ENCODE results near the gene GAB2.
"Not testable (repeated sequence)": the region's sequence is repeated elsewhere in the genome, so short reads cannot be mapped to it uniquely, and the experiment has no call there.

Gene GAB2

DNA sequence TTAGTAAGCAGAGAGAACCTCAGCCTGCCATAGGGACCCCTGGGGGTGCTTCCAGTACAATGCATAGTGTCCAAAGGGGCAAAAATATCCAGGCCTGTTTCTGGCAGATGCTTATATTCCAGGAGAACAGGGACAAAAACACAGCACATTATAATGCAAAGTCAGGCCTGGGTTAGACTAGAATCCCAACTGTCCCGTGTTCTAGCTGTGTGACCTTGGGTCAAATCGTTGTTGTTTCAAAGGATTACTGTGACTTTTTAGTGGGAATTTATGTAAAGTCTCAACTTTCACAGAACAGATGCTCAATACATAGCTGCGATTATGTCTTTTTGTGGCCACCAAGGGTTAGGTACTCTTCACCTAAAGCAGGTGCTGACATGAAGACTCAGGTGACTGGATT lies 142.9 kb downstream of the GAB2 start:
- no peak for ATAC-seq

DNA sequence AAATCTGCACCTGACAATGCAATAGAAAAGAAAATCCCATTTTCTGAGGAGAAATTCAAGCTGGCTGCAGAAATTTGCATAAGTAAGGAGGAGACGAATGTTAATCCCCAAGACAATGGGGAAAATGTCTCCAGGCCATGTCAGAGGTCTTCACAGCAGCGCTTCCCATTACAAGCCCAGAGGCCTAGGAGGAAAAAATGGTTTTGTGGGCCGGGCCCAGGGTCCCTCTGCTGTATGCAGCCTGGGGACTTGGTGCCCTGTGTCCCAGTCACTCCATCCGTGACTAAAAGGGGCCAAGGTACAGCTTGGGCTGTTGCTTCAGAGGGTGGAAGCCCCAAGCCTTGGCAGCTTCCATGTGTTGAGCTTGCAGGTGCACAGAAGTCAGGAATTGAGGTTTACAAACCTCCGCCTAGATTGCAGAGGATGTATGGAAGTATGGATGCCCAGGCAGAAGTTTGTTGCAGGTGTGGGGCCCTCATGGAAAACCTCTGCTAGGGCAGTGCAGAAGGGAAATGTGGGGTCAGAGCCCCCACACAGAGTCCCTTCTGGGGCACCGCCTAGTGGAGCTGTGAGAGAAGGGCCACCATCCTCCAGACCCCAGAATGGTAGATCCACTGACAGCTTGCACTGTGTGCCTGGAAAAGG lies 144.9 kb downstream of the GAB2 start:
- ATAC-seq = not testable (repeated sequence)

More for the DNA sequence above, 142.9 kb downstream of the GAB2 start:
- TF ChIP-seq ISL1 (CRISPR knock-in tag; IDR thresholded peaks at IDR 0.05) = no peak
- TF ChIP-seq TOX (CRISPR knock-in tag; IDR thresholded peaks at IDR 0.05; ENCODE audit: borderline replicate concordance) = no peak
- TF ChIP-seq, protein P1, sequence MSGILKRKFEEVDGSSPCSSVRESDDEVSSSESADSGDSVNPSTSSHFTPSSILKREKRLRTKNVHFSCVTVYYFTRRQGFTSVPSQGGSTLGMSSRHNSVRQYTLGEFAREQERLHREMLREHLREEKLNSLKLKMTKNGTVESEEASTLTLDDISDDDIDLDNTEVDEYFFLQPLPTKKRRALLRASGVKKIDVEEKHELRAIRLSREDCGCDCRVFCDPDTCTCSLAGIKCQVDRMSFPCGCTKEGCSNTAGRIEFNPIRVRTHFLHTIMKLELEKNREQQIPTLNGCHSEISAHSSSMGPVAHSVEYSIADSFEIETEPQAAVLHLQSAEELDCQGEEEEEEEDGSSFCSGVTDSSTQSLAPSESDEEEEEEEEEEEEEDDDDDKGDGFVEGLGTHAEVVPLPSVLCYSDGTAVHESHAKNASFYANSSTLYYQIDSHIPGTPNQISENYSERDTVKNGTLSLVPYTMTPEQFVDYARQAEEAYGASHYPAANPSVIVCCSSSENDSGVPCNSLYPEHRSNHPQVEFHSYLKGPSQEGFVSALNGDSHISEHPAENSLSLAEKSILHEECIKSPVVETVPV (CRISPR knock-in tag; IDR thresholded peaks at IDR 0.05) = no peak
- TF ChIP-seq ZNF70 (CRISPR knock-in tag; IDR thresholded peaks at IDR 0.05) = no peak
- TF ChIP-seq ESRRG (CRISPR knock-in tag; IDR thresholded peaks at IDR 0.05) = no peak

DNA sequence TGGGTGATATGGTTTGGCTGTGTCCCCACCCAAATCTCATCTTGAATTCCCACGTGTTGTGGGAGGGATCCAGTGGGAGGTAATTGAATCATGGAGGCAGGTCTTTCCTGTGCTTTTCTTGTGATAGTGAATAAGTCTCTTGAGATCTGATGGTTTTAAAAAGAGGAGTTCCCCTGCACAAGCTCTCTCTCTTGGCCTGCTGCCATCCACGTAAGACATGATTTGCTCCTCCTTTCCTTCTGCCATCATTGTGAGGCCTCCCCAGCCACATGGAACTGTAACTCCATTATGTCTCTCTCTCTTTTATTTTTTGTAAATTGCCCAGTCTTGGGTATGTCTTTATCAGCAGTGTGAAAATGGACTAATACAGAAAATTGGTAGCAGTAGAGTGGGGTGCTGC lies 145.8 kb downstream of the GAB2 start:
- not testable (repeated sequence) for ATAC-seq

DNA sequence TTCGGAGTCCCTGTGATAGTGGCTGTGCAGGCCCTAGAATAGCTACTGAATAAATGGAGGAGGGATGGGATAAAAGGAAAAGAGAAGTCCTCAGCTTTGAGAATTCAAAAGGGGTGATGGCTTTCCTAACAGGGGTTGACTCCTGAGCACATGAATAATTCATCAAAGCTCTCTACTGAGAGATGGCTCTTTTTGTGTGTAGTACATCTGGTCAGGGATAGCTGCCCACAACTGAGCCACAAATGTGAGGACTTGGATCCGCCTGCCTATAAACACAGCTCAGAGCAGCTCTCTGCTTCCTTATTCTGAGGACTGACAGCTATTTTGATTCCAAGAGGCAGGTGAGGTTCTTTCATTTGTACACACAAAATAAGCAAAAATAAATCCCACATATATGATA lies 146.6 kb downstream of the GAB2 start:
- TF ChIP-seq, protein P2, sequence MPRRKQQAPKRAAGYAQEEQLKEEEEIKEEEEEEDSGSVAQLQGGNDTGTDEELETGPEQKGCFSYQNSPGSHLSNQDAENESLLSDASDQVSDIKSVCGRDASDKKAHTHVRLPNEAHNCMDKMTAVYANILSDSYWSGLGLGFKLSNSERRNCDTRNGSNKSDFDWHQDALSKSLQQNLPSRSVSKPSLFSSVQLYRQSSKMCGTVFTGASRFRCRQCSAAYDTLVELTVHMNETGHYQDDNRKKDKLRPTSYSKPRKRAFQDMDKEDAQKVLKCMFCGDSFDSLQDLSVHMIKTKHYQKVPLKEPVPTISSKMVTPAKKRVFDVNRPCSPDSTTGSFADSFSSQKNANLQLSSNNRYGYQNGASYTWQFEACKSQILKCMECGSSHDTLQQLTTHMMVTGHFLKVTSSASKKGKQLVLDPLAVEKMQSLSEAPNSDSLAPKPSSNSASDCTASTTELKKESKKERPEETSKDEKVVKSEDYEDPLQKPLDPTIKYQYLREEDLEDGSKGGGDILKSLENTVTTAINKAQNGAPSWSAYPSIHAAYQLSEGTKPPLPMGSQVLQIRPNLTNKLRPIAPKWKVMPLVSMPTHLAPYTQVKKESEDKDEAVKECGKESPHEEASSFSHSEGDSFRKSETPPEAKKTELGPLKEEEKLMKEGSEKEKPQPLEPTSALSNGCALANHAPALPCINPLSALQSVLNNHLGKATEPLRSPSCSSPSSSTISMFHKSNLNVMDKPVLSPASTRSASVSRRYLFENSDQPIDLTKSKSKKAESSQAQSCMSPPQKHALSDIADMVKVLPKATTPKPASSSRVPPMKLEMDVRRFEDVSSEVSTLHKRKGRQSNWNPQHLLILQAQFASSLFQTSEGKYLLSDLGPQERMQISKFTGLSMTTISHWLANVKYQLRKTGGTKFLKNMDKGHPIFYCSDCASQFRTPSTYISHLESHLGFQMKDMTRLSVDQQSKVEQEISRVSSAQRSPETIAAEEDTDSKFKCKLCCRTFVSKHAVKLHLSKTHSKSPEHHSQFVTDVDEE (CRISPR knock-in tag; IDR thresholded peaks at IDR 0.05) = no peak
- TF ChIP-seq OSR1 (CRISPR knock-in tag; IDR thresholded peaks at IDR 0.05) (no peak), SNAI2 (CRISPR knock-in tag; IDR thresholded peaks at IDR 0.05) (no peak), TOX (CRISPR knock-in tag; IDR thresholded peaks at IDR 0.05; ENCODE audit: borderline replicate concordance) (no peak)
- TF ChIP-seq, protein P1 (CRISPR knock-in tag; IDR thresholded peaks at IDR 0.05) = no peak
- no peak for ATAC-seq

DNA sequence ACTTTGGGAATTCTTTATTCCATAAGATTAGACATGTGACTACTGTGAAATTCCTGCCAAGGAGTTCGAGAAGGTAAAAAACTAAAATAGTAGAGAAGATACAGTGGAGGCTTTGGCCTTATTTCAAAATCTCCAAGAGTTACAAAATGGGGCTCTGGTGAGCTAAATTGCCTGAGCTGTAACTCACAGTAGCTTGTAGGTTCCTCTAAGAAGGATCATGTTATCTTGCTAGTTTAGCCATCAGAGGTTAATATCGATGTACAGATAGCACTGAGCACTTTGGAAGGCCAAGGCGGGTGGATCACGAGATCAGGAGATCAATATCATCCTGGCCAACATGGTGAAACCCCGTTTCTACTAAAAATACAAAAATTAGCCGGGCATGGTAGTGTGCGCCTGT lies 147.8 kb downstream of the GAB2 start:
- ATAC-seq = no peak
- TF ChIP-seq PPARA (CRISPR knock-in tag; IDR thresholded peaks at IDR 0.05; ENCODE audit: borderline replicate concordance) (no peak), ARNTL (CRISPR knock-in tag; IDR thresholded peaks at IDR 0.05; ENCODE audit: borderline replicate concordance, low read depth) (no peak), OSR1 (CRISPR knock-in tag; IDR thresholded peaks at IDR 0.05) (no peak), ISL1 (CRISPR knock-in tag; IDR thresholded peaks at IDR 0.05) (no peak), BACH2 (CRISPR knock-in tag; IDR thresholded peaks at IDR 0.05; ENCODE audit: borderline replicate concordance) (no peak), ZNF565 (CRISPR knock-in tag; conservative IDR thresholded peaks at IDR 0.05; ENCODE audit: low read depth) (no peak), ZC3H10 (CRISPR knock-in tag; IDR thresholded peaks at IDR 0.05) (no peak), TOX (CRISPR knock-in tag; IDR thresholded peaks at IDR 0.05; ENCODE audit: borderline replicate concordance) (no peak), CSDC2 (CRISPR knock-in tag; IDR thresholded peaks at IDR 0.05) (no peak), ZNF70 (CRISPR knock-in tag; IDR thresholded peaks at IDR 0.05) (no peak)
- TF ChIP-seq, protein P1 (CRISPR knock-in tag; IDR thresholded peaks at IDR 0.05) = no peak
- TF ChIP-seq, protein P3, sequence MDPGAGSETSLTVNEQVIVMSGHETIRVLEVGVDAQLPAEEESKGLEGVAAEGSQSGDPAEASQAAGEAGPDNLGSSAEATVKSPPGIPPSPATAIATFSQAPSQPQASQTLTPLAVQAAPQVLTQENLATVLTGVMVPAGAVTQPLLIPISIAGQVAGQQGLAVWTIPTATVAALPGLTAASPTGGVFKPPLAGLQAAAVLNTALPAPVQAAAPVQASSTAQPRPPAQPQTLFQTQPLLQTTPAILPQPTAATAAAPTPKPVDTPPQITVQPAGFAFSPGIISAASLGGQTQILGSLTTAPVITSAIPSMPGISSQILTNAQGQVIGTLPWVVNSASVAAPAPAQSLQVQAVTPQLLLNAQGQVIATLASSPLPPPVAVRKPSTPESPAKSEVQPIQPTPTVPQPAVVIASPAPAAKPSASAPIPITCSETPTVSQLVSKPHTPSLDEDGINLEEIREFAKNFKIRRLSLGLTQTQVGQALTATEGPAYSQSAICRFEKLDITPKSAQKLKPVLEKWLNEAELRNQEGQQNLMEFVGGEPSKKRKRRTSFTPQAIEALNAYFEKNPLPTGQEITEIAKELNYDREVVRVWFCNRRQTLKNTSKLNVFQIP (CRISPR knock-in tag; IDR thresholded peaks at IDR 0.05; ENCODE audit: borderline replicate concordance, low read depth) = no peak
- TF ChIP-seq, protein P4, sequence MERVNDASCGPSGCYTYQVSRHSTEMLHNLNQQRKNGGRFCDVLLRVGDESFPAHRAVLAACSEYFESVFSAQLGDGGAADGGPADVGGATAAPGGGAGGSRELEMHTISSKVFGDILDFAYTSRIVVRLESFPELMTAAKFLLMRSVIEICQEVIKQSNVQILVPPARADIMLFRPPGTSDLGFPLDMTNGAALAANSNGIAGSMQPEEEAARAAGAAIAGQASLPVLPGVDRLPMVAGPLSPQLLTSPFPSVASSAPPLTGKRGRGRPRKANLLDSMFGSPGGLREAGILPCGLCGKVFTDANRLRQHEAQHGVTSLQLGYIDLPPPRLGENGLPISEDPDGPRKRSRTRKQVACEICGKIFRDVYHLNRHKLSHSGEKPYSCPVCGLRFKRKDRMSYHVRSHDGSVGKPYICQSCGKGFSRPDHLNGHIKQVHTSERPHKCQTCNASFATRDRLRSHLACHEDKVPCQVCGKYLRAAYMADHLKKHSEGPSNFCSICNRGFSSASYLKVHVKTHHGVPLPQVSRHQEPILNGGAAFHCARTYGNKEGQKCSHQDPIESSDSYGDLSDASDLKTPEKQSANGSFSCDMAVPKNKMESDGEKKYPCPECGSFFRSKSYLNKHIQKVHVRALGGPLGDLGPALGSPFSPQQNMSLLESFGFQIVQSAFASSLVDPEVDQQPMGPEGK (CRISPR knock-in tag; IDR thresholded peaks at IDR 0.05; ENCODE audit: borderline replicate concordance) = no peak
- TF ChIP-seq, protein P2 (CRISPR knock-in tag; IDR thresholded peaks at IDR 0.05) = no peak
- TF ChIP-seq, protein P5, sequence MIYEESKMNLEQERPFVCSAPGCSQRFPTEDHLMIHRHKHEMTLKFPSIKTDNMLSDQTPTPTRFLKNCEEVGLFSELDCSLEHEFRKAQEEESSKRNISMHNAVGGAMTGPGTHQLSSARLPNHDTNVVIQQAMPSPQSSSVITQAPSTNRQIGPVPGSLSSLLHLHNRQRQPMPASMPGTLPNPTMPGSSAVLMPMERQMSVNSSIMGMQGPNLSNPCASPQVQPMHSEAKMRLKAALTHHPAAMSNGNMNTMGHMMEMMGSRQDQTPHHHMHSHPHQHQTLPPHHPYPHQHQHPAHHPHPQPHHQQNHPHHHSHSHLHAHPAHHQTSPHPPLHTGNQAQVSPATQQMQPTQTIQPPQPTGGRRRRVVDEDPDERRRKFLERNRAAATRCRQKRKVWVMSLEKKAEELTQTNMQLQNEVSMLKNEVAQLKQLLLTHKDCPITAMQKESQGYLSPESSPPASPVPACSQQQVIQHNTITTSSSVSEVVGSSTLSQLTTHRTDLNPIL (CRISPR knock-in tag; IDR thresholded peaks at IDR 0.05; ENCODE audit: low read depth) = no peak

Data from SK-N-SH treated with all-trans-retinoic acid at 6 μM for 48 hours (cell line).